ENCODE data around the gene NDUFC2. TPM values are rescaled to one million over a fixed set of nuclear protein-coding genes. Genes with fewer than 3 reads are reported as not detected.

Gene NDUFC2
- total and polyA plus RNA-seq, 2 experiments from 2014 or later: 122 to 711 TPM

DNA sequence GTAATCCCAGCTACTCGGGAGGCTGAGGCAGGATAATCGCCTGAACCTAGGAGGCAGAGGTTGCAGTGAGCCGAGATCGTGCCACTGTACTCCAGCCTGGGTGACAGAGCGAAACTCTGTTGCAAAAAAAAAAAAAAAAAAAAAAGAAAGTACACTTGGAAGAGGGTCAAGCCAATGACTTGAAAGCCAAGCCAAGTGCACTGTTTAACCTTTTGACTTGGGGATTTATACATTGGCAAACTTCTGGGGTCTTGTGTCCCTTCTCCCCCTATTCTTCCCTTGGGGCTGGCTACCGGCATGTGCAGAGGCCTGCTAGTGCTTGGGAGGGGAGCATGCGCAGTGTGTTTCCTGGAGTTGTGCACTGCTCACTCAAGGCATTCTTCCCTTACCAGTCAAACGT is 30.3 kb downstream of the NDUFC2 start:
- no peak for ATAC-seq
- H3K27me3 Mint-ChIP-seq (ENCODE audit: insufficient read depth, low read depth, poor library complexity): peaks cover 6% of the 10 kb centered on the region

More for the DNA sequence above, 30.3 kb downstream of the NDUFC2 start:
- no peak overlapping the region for H3K4me3 ChIP-seq
- no peaks in the 10 kb centered on the region for H3K36me3 ChIP-seq (ENCODE audit: insufficient read depth)
- 0 out of 2 replicates have a peak, but pooled peaks cover 4% of the 10 kb centered on the region for H3F3A ChIP-seq (replicated peaks; ENCODE audit: low read depth)
- H3K27me3 ChIP-seq (ENCODE audit: insufficient read depth): no peaks in the 10 kb centered on the region
- Mint-ChIP-seq H3K36me3 (ENCODE audit: low read depth) (no peaks in the 10 kb centered on the region), H3K27ac (no peak overlapping the region), H3K4me1 (peaks cover 26% of the 10 kb centered on the region), H3K4me3 (no peak overlapping the region), H3K9me3 (no peaks in the 10 kb centered on the region)
- H2AFZ ChIP-seq: 0 out of 2 replicates have a peak overlapping the region, but pooled peaks have one; percentile 7
- peaks cover 13% of the 10 kb centered on the region; the same call in 1 of the 2 replicates for H3K4me1 ChIP-seq (ENCODE audit: insufficient read depth)
- H3K27ac ChIP-seq (ENCODE audit: low read depth): no peak overlapping the region
- no peak overlapping the region for H3K4me2 ChIP-seq
- H3K79me2 ChIP-seq (replicated peaks; ENCODE audit: insufficient read depth): no peaks in the 10 kb centered on the region
- DNase-seq (ENCODE audit: low spot score): no peak
- TF ChIP-seq EZH2phosphoT487 (IDR thresholded peaks at IDR 0.05; ENCODE audit: unreplicated experiment) (no peak), ZNF114 (CRISPR knock-in tag; IDR thresholded peaks at IDR 0.05) (no peak), ZNF462 (CRISPR knock-in tag; IDR thresholded peaks at IDR 0.05) (no peak)
- TF ChIP-seq, protein P1, sequence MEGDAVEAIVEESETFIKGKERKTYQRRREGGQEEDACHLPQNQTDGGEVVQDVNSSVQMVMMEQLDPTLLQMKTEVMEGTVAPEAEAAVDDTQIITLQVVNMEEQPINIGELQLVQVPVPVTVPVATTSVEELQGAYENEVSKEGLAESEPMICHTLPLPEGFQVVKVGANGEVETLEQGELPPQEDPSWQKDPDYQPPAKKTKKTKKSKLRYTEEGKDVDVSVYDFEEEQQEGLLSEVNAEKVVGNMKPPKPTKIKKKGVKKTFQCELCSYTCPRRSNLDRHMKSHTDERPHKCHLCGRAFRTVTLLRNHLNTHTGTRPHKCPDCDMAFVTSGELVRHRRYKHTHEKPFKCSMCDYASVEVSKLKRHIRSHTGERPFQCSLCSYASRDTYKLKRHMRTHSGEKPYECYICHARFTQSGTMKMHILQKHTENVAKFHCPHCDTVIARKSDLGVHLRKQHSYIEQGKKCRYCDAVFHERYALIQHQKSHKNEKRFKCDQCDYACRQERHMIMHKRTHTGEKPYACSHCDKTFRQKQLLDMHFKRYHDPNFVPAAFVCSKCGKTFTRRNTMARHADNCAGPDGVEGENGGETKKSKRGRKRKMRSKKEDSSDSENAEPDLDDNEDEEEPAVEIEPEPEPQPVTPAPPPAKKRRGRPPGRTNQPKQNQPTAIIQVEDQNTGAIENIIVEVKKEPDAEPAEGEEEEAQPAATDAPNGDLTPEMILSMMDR (conservative IDR thresholded peaks at IDR 0.05; ENCODE audit: low read depth in 2 of 2): no peak
- no peaks in the 10 kb centered on the region for H4K20me1 ChIP-seq (replicated peaks; ENCODE audit: insufficient read depth)
- H3K9me2 ChIP-seq (ENCODE audit: insufficient read depth): peaks cover 7% of the 10 kb centered on the region; the same call in 1 of the 2 replicates
